22Rv1 (cell line): ENCODE measurements around the gene ARL14EPL.

ENCODE experiments used
- H3K27ac ChIP-seq: fragments of 450-650 bp; 2 replicates; pipeline ENCODE4 v1.5.1; 2017
- ZFX ChIP-seq: fragments of 450-650 bp; IDR thresholded peaks from 2 replicates; pipeline ENCODE4 v1.6.1; 2017; ENCODE audit warnings: antibody characterized with exemption, borderline replicate concordance
- TF ChIP-seq, protein P1 (sequence below): fragments of 450-650 bp; IDR thresholded peaks from 2 replicates; pipeline ENCODE4 v1.5.1; 2017; ENCODE audit warnings: mild to moderate bottlenecking

Gene ARL14EPL

DNA sequence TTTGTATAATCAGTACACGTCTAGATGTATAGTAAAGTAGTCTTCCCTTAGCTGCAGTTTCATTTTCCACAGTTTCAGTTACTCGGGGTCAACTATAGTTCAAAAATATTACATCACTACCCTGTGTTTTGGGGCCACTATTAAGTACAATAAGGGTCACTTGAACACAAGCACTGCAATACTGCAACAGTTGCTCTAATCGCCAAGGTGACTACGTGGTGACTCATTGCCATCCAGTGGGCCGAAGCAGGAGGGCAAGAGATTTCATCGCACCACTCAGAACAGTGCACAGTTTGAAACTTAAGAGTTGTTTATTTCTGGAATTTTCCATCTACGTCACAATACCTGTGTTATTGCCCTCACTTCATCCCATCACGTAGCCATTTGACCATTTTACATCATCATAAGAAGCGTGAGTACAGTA lies at the start of gene ARL14EPL:
TSS of gene ARL14EPL (plus strand) at position 379 of the 424 bp plus-strand sequence. CDS start 18,994 bp downstream, outside the sequence.
- TF ChIP-seq, protein P1, sequence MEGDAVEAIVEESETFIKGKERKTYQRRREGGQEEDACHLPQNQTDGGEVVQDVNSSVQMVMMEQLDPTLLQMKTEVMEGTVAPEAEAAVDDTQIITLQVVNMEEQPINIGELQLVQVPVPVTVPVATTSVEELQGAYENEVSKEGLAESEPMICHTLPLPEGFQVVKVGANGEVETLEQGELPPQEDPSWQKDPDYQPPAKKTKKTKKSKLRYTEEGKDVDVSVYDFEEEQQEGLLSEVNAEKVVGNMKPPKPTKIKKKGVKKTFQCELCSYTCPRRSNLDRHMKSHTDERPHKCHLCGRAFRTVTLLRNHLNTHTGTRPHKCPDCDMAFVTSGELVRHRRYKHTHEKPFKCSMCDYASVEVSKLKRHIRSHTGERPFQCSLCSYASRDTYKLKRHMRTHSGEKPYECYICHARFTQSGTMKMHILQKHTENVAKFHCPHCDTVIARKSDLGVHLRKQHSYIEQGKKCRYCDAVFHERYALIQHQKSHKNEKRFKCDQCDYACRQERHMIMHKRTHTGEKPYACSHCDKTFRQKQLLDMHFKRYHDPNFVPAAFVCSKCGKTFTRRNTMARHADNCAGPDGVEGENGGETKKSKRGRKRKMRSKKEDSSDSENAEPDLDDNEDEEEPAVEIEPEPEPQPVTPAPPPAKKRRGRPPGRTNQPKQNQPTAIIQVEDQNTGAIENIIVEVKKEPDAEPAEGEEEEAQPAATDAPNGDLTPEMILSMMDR: peak; percentile 40
- no peak for TF ChIP-seq ZFX
- H3K27ac ChIP-seq: no peak within 1 kb of the TSS

DNA sequence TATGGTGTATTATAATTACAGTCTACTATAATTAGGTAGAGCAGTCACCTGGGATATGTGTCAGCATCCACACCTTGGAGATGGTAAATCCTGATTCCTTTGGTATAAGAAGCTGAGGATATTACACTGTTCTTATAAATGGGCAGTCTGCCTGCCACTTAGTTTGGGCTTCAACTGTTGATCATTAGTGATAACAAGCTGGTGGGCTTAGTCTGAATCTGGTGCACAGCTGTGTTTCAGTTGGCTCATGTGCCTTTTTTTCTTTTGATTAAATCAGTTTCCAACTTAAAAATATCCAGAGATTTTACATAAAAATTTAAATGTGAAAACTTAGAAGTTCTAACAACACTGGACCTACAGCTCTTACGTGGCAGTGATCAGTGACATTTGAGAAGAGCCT lies 48.8 kb upstream of the ARL14EPL start:
- H3K27ac ChIP-seq: no peak overlapping the region
- no peak for TF ChIP-seq ZFX
- TF ChIP-seq, protein P1: no peak

DNA sequence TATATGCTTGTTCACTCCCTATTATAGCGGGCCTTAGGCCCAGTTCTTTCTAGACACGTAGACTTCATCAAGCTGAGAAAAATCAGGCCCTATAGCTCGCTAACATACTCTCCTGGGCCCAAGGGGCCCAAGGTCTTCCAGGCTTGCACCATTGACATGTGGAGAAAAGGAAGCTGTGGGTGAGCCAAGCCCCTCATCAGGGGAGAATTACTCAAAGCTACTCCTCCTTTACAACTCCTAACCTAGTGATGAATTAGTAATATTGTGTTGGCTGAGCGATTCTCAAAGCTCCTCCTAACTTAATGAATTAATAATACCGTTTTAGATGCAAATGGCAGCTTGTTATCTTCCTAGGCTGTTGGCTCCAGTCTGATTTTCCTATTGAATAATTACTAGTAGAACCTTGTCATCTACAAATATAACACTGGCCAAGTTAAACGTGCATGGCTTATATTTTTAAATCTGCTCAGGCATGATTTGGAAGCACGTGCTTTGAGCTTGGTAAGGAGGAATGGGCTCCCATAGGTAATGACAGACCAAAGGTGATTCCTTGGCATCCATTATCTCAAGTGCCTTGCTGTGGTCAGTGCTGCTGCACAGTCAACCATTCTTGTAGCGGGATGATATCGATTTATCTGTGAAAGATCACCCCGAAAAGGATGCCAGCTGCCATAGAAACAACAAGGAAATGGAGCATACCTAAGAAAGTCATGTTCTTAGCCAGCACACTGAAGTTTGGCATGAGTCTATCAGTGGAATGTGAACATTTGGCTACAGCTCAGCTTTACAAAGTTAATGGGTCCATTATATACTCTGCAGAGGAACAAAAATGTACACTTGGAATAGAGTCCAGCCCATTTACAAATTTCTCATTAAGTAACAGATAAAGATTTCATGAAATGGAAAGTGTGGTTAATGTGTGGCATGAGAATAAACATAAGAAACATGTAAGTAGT lies 46.2 kb upstream of the ARL14EPL start:
- TF ChIP-seq, protein P1: no peak
- no peak for TF ChIP-seq ZFX
- no peak overlapping the region for H3K27ac ChIP-seq

DNA sequence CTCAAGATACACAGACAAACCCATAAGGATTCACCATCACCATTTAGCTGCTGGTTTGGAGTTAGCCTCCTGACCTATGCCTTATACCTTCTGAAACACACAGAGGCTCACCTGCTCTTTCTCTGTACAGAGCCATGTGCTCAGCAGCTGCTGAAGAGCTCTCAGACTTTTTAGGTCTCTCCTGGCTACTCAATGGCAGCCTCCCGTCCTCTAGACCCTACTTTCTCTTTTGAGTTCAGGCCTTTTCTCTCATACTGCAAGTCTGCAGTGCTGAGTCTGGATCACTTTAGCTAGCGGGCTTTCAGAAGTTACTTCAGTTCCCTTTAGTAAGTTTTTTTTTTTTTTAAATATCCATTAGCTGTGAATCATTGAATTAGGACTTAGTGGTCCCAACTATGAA lies 44.3 kb upstream of the ARL14EPL start:
- no peak overlapping the region for H3K27ac ChIP-seq
- no peak for TF ChIP-seq ZFX
- TF ChIP-seq, protein P1: no peak

DNA sequence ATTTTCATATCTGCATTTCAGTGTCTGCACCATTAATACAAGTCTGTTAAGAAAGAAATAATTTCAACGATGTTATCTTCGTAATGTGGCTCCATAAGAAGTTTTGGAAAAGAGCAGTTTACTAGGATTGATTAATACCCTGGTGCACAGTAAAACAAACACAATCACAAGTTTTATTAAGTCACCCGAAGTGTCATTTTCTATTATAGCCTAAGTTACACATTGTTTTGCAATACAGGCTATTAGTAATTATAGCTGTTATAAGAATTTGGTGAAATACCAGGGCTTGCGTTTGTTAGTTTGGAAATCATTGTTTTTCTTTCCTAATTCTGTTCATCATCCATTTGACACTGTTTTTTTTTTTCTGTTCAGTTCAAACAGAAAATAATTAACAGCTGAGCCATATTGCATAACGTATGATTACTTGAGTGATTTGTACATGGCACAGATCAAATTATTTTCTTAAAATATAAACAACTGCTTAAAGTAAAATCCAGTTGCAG lies 39.4 kb upstream of the ARL14EPL start:
- H3K27ac ChIP-seq: no peak overlapping the region
- TF ChIP-seq, protein P1: no peak
- TF ChIP-seq ZFX: no peak

DNA sequence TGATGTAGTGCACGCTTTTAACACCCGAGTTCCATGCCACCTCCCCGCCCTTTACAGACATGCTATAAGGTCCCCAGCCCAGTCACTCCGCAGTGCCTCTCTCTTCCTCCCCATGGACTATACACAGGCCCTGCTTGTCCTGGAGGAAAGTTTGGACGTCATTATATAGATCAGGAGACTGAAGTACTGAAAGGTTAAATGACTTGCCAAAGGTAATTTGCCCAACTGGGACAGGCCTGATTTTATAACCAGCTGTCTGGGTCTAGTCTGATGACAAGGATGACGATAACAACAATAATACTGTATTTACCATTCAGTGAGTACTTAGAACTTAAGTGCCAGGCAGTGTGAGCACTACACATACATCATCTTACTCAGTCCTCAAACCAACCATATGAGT lies 36.9 kb upstream of the ARL14EPL start:
- no peak for TF ChIP-seq ZFX
- TF ChIP-seq, protein P1: no peak
- no peak overlapping the region for H3K27ac ChIP-seq
